K562 (cell line): Measurements from ENCODE around the gene LRRC59.

ENCODE experiments used
- CHD2 ChIP-seq: IDR thresholded peaks from 2 replicates; pipeline ENCODE4 v1.6.1; 2011; ENCODE audit warnings: low read depth, low read length
- CHD7 ChIP-seq: fragments of 200-600 bp; sonication (generic); IDR thresholded peaks from one replicate; pipeline ENCODE4 v1.6.1; 2012; ENCODE audit warnings: mild to moderate bottlenecking, low read depth, low read length, inconsistent platforms
- CTCF ChIP-seq, 3 experiments: IDR thresholded peaks in 2 of 3; conservative IDR thresholded peaks in 1 of 3; 2 replicates each; pipeline ENCODE4 v1.5.1; 2011 to 2012; ENCODE audit warnings: low read length in 3 of 3, mild to moderate bottlenecking in 3 of 3, control low read depth in 2 of 3, improper control_type of control experiment in 1 of 3, inconsistent platforms in 1 of 3, low read depth in 1 of 3, mixed read lengths in 1 of 3, moderate library complexity in 1 of 3; ENCODE audit not compliant: insufficient read depth in 2 of 3
- GTF2E2 ChIP-seq: fragments of 200-800 bp; sonication (Bioruptor generic); IDR thresholded peaks from 2 replicates; pipeline ENCODE4 v1.6.1; 2016; ENCODE audit warnings: missing genetic modification characterization, missing compliant biosample characterization
- HNRNPUL1 ChIP-seq: fragments of 200-400 bp; formaldehyde crosslinking; IDR thresholded peaks from 2 replicates; pipeline ENCODE4 v1.6.1; 2017; ENCODE audit warnings: low read length
- NFE2 ChIP-seq: IDR thresholded peaks from 2 replicates; pipeline ENCODE4 v1.6.1; 2014; ENCODE audit warnings: antibody characterized with exemption, low read depth
- PATZ1 ChIP-seq: fragments of 250-450 bp; sonication (Bioruptor Pico); IDR thresholded peaks from 2 replicates; pipeline ENCODE4 v1.5.0; 2020; ENCODE audit warnings: mild to moderate bottlenecking, borderline replicate concordance
- POLR2AphosphoS5 ChIP-seq: IDR thresholded peaks from 2 replicates; pipeline ENCODE4 v1.6.1; 2011; ENCODE audit warnings: mild to moderate bottlenecking, low read depth, low read length, moderate library complexity; ENCODE audit not compliant: control insufficient read depth, insufficient read depth
- SMC3 ChIP-seq: conservative IDR thresholded peaks from 2 replicates; pipeline ENCODE4 v1.6.1; 2011; ENCODE audit warnings: low read depth, low read length, improper control_type of control experiment; ENCODE audit not compliant: insufficient read depth
- TAF1 ChIP-seq: IDR thresholded peaks from 2 replicates; pipeline ENCODE4 v1.6.1; 2011; ENCODE audit warnings: mild to moderate bottlenecking, low read length, moderate library complexity; ENCODE audit not compliant: insufficient read depth, control insufficient read depth, severe bottlenecking; ENCODE audit errors: extremely low read depth
- ZNF707 ChIP-seq: fragments of 250-450 bp; sonication (Bioruptor Pico); conservative IDR thresholded peaks from 2 replicates; pipeline ENCODE4 v1.8.0; 2022; ENCODE audit warnings: inconsistent platforms, mild to moderate bottlenecking, moderate library complexity
- TF ChIP-seq, protein P1 (sequence below): sonication (generic); formaldehyde crosslinking; IDR thresholded peaks from 2 replicates; pipeline ENCODE4 v1.5.0; 2020; ENCODE audit warnings: missing genetic modification reagents

DNA sequence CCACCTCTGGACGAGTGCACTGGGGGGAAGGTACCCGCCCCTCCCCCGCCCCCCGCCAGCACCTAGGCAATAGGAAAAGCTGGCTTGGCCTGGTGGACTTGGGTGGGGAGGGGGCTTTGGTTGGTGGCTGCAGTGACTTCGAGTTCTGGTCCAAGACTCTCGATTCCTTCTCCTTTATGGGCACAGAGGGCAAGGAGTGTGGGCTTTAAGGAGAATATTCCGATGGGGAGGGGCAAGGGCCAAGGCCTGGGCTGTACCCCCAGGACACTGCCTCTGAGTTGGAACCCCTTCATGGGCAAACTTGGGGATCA, 29.1 kb upstream of the LRRC59 start:
- TF ChIP-seq PATZ1 (CRISPR knock-in tag) (no peak), CTCF (IDR thresholded peaks at IDR 0.05 in 2 of 3, conservative IDR thresholded peaks at IDR 0.05 in 1 of 3; ENCODE audit: insufficient read depth in 2 of 3, low read depth in 1 of 3, low read length in 3 of 3) (no peak), GTF2E2 (tag) (no peak), ZNF707 (CRISPR knock-in tag) (no peak), POLR2AphosphoS5 (no peak), TAF1 (no peak), SMC3 (no peak), NFE2 (no peak), CHD7 (no peak), HNRNPUL1 (no peak), CHD2 (no peak)
- TF ChIP-seq, protein P1, sequence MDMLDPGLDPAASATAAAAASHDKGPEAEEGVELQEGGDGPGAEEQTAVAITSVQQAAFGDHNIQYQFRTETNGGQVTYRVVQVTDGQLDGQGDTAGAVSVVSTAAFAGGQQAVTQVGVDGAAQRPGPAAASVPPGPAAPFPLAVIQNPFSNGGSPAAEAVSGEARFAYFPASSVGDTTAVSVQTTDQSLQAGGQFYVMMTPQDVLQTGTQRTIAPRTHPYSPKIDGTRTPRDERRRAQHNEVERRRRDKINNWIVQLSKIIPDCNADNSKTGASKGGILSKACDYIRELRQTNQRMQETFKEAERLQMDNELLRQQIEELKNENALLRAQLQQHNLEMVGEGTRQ (CRISPR knock-in tag) = no peak
